GM18907 (cell line): Measurements from ENCODE around the gene PDCD2L.
"Not testable (repeated sequence)": the region's sequence is repeated elsewhere in the genome, so short reads cannot be mapped to it uniquely, and the experiment has no call there.

Source experiments
- ATAC-seq: cut with Tn5 transposase; IDR thresholded peaks from one replicate; pipeline ENCODE4 v1.9.1; 2021; ENCODE audit warnings: mild to moderate bottlenecking, moderate library complexity; ENCODE audit not compliant: unreplicated experiment

PDCD2L gene

GRCh38 chr19:34404109-34404909, at the start of gene PDCD2L:
PDCD2L (plus strand) TSS chr19:34404399; CDS start chr19:34404431, 32 bp downstream.
- peak; percentile 85 for ATAC-seq

- no peak for ATAC-seq
These were observed 49.0 kb upstream of the PDCD2L start for GRCh38 chr19:34355201-34355600.

- no peak for ATAC-seq
These were observed 47.3 kb upstream of the PDCD2L start for GRCh38 chr19:34356875-34357274.

- ATAC-seq, result no peak
These were observed 46.8 kb upstream of the PDCD2L start for GRCh38 chr19:34357431-34357830.

- peak; percentile 90 for ATAC-seq
These were observed 44.9 kb upstream of the PDCD2L start for GRCh38 chr19:34359140-34359953.

- no peak for ATAC-seq
These were observed 44.3 kb upstream of the PDCD2L start for GRCh38 chr19:34359954-34360315.

- no peak for ATAC-seq
These were observed 43.8 kb upstream of the PDCD2L start for GRCh38 chr19:34360354-34360909.

- ATAC-seq, result no peak
These were observed 41.5 kb upstream of the PDCD2L start for GRCh38 chr19:34362679-34363069.

- no peak for ATAC-seq
These were observed 41.1 kb upstream of the PDCD2L start for GRCh38 chr19:34363094-34363493.

GRCh38 chr19:34363930-34364329, 40.3 kb upstream of the PDCD2L start:
- ATAC-seq, result no peak

GRCh38 chr19:34364462-34364829, 39.8 kb upstream of the PDCD2L start:
- no peak for ATAC-seq

- peak; percentile 73 for ATAC-seq
These were observed 39.3 kb upstream of the PDCD2L start, which contains the start of gene GPI for GRCh38 chr19:34364830-34365462. GPI (plus strand) TSS chr19:34365196; CDS start chr19:34365267, 71 bp downstream.

- ATAC-seq, result peak; percentile 4
These were observed 38.5 kb upstream of the PDCD2L start for GRCh38 chr19:34365463-34366401.

GRCh38 chr19:34366738-34367623, 37.2 kb upstream of the PDCD2L start:
- no peak for ATAC-seq

- ATAC-seq, result no peak
These were observed 36.6 kb upstream of the PDCD2L start for GRCh38 chr19:34367624-34367957.

- no peak for ATAC-seq
These were observed 35.9 kb upstream of the PDCD2L start for GRCh38 chr19:34368338-34368737.

GRCh38 chr19:34369166-34369565, 35.0 kb upstream of the PDCD2L start:
- not testable (repeated sequence) for ATAC-seq

GRCh38 chr19:34370117-34370516, 34.1 kb upstream of the PDCD2L start:
- no peak for ATAC-seq

GRCh38 chr19:34370983-34371382, 33.2 kb upstream of the PDCD2L start:
- ATAC-seq, result no peak
